CD14-positive monocyte (primary cell): Measurements from ENCODE around the gene GHRH. TPM values are rescaled to one million over a fixed set of nuclear protein-coding genes. Genes with fewer than 3 reads are reported as not detected.

Experiments
- DNase-seq, 3 donors: peaks; one replicate each; pipeline ENCODE4 v3.0.0-alpha.2; 2011 to 2022
- H2AFZ ChIP-seq: 2 replicates; pipeline ENCODE4 v1.6.0; 2012; ENCODE audit warnings: mild to moderate bottlenecking, low read depth, low read length, inconsistent platforms; ENCODE audit not compliant: insufficient read depth, poor library complexity, severe bottlenecking
- H3K27ac ChIP-seq, 2 donors: 1 replicate in 1 of 2; 2 replicates in 1 of 2; pipeline ENCODE4 v1.5.1; 2012 to 2013; ENCODE audit warnings: low read length in 2 of 2, control low read depth in 1 of 2, inconsistent platforms in 1 of 2, low read depth in 1 of 2, mild to moderate bottlenecking in 1 of 2
- H3K27me3 ChIP-seq, 2 donors: one replicate each; pipeline versions ENCODE4 v1.6.0 to v1.6.1; 2011 to 2013; ENCODE audit warnings: low read length in 2 of 2; ENCODE audit not compliant: control insufficient read depth in 2 of 2, insufficient read depth in 2 of 2
- H3K36me3 ChIP-seq, 2 donors: replicated peaks in 1 of 2; 1 replicate in 1 of 2; 2 replicates in 1 of 2; pipeline versions ENCODE4 v1.5.1 to v1.6.1; 2012 to 2013; ENCODE audit warnings: low read length in 2 of 2, control low read depth in 1 of 2, inconsistent platforms in 1 of 2, mild to moderate bottlenecking in 1 of 2; ENCODE audit not compliant: insufficient read depth in 2 of 2, control insufficient read depth in 1 of 2
- H3K4me1 ChIP-seq, 2 donors: 1 replicate in 1 of 2; 2 replicates in 1 of 2; pipeline versions ENCODE4 v1.5.1 to v1.6.1; 2012 to 2013; ENCODE audit warnings: low read length in 2 of 2, control low read depth in 1 of 2, inconsistent platforms in 1 of 2, mild to moderate bottlenecking in 1 of 2, moderate library complexity in 1 of 2; ENCODE audit not compliant: insufficient read depth in 2 of 2, control insufficient read depth in 1 of 2
- H3K4me2 ChIP-seq: replicated peaks from 2 replicates; pipeline ENCODE3; 2012; ENCODE audit warnings: low read length, moderate library complexity, mild to moderate bottlenecking; ENCODE audit not compliant: poor library complexity, severe bottlenecking; ENCODE audit errors: extremely low read depth
- H3K4me3 ChIP-seq, 3 experiments: fragments of 200-600 bp in 1 of 3; sonication (generic) in 1 of 3; replicated peaks in 1 of 3; 1 replicate in 2 of 3; 2 replicates in 1 of 3; pipeline ENCODE4 v1.5.1; 2011 to 2013; ENCODE audit warnings: low read length in 3 of 3, mild to moderate bottlenecking in 3 of 3, control low read depth in 2 of 3, low read depth in 2 of 3, inconsistent platforms in 1 of 3, moderate library complexity in 1 of 3
- H3K79me2 ChIP-seq: 2 replicates; pipeline ENCODE4 v1.6.0; 2012; ENCODE audit warnings: mild to moderate bottlenecking, control low read depth, inconsistent platforms, low read length, moderate library complexity; ENCODE audit not compliant: insufficient read depth
- H3K9ac ChIP-seq: 2 replicates; pipeline ENCODE4 v1.6.0; 2017; ENCODE audit warnings: low read length, mild to moderate bottlenecking; ENCODE audit not compliant: insufficient read depth, poor library complexity, severe bottlenecking
- H3K9me3 ChIP-seq, 2 donors: replicated peaks in 1 of 2; 1 replicate in 1 of 2; 2 replicates in 1 of 2; pipeline versions ENCODE4 v1.5.1 to v1.6.1; 2012 to 2013; ENCODE audit warnings: low read length in 2 of 2, control low read depth in 1 of 2; ENCODE audit not compliant: control insufficient read depth in 1 of 2, insufficient read depth in 1 of 2
- H4K20me1 ChIP-seq: 2 replicates; pipeline ENCODE4 v1.6.0; 2012; ENCODE audit warnings: mild to moderate bottlenecking, low read length, control low read depth, moderate library complexity; ENCODE audit not compliant: insufficient read depth
- H3K27ac Mint-ChIP-seq, 7 donors: one replicate each; pipeline ENCODE4 v1.8.0; 2020; ENCODE audit warnings: mild to moderate bottlenecking in 7 of 7, mixed read lengths in 7 of 7, moderate library complexity in 6 of 7, inconsistent platforms in 2 of 7
- H3K27me3 Mint-ChIP-seq, 3 donors: one replicate each; pipeline ENCODE4 v1.8.0; 2021 to 2022; ENCODE audit warnings: low read depth in 3 of 3, mild to moderate bottlenecking in 3 of 3, mixed read lengths in 3 of 3, moderate library complexity in 3 of 3, inconsistent platforms in 1 of 3
- H3K36me3 Mint-ChIP-seq, 2 donors: one replicate each; pipeline ENCODE4 v1.8.0; 2020; ENCODE audit warnings: mixed read lengths in 2 of 2, inconsistent platforms in 1 of 2, mild to moderate bottlenecking in 1 of 2
- H3K4me1 Mint-ChIP-seq: one replicate; pipeline ENCODE4 v1.8.0; 2020; ENCODE audit warnings: mild to moderate bottlenecking, mixed read lengths
- H3K4me3 Mint-ChIP-seq, 2 donors: one replicate each; pipeline ENCODE4 v1.8.0; 2020; ENCODE audit warnings: mild to moderate bottlenecking in 2 of 2, mixed read lengths in 2 of 2, moderate library complexity in 1 of 2
- H3K9me3 Mint-ChIP-seq, 7 donors: one replicate each; pipeline ENCODE4 v1.8.0; 2020 to 2022; ENCODE audit warnings: mixed read lengths in 7 of 7, mild to moderate bottlenecking in 6 of 7, moderate library complexity in 6 of 7, inconsistent platforms in 2 of 7
- CTCF ChIP-seq: fragments of 200-600 bp; IDR thresholded peaks from one replicate; pipeline ENCODE4 v1.8.0; 2022; ENCODE audit warnings: antibody characterized with exemption, mild to moderate bottlenecking
- WGBS: methylation state at CpG from one replicate; pipeline ENCODE4 v1.1.5; 2013; ENCODE audit warnings: missing lambda C conversion rate; ENCODE audit not compliant: insufficient coverage; 5-methylcytosine and 5-hydroxymethylcytosine counted together
- intact Hi-C, 2 donors: fragments of 100-400 bp; cut with micrococcal nuclease; formaldehyde crosslinking; loops; one replicate each; pipeline versions ENCODE4 v1.15.0 to v1.15.1; 2023
- polyA plus RNA-seq, 3 donors: library from polyadenylated mRNA; depleted of rRNA in 1 of 3; unstranded in 2 of 3; stranded (reverse) in 1 of 3; fragments of 300-500 nt in 2 of 3; fragments of >200 nt in 1 of 3; fragmentation: Illumina TruSeq in 2 of 3; gene quantifications; 1 replicate in 2 of 3; 2 replicates in 1 of 3; pipeline ENCODE4 v1.2.3, GENCODE V29; 2012 to 2021

Gene GHRH
- polyA plus RNA-seq, 3 donors: not detected

DNA sequence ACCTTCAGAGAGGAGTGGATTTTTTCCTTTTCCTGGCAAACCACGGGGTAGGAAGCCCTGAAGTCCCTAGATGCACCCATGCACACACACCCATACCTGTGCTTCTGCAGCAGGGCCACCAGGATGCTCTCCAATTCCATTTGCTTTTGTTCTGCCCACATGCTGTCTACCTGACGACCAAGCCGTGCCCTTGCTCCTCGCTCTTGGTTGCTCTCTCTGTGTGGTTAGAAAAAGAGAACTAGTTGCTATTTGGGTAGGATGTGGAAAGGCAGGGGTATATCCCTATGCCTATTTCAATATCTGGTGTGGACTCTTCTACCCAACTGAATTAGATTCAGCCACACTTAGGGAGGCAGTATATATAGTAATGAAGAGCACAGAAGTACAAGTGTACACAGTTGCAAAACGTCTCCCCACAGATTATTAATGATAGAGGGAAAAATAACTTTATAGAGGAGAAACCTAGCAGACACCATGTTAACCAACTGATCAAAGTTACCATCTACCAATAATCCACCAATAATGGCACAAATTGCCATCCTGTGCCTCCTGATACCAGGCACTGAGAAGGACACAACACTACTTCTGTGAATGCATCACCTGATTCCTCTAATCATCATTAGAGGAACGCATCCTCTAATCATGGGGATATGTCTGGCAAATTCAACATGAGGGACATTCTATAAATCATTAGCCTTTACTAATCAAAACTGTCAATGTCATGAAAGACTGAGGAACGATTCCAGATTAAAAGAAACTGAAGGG lies 7.3 kb downstream of the GHRH start:
- Mint-ChIP-seq H3K4me3 (no peak overlapping the region), H3K27ac (no peak overlapping the region), H3K36me3 (no peaks in the 10 kb centered on the region), H3K4me1 (peaks cover 4% of the 10 kb centered on the region), H3K9me3 (no peaks in the 10 kb centered on the region), H3K27me3 (peaks cover 0 to 7% (median 5%) of the 10 kb centered on the region in 3 donors)
- DNase-seq: no peak
- peaks cover 0 to 3% of the 10 kb centered on the region in 2 donors for H3K4me1 ChIP-seq
- H3K9ac ChIP-seq: no peak overlapping the region
- H3K36me3 ChIP-seq: no peaks in the 10 kb centered on the region
- H3K9me3 ChIP-seq: no peaks in the 10 kb centered on the region
- no peaks in the 10 kb centered on the region for H3K79me2 ChIP-seq
- no peak overlapping the region for H2AFZ ChIP-seq
- TF ChIP-seq CTCF: no peak
- no peak overlapping the region for H3K4me2 ChIP-seq
- no peaks in the 10 kb centered on the region for H4K20me1 ChIP-seq
- H3K27ac ChIP-seq: no peak overlapping the region
- intact Hi-C loops: no loop called here
- no peaks in the 10 kb centered on the region for H3K27me3 ChIP-seq
- H3K4me3 ChIP-seq: no peak overlapping the region
- 100% methylated on average over 2 of the region's 7 CpGs for WGBS

DNA sequence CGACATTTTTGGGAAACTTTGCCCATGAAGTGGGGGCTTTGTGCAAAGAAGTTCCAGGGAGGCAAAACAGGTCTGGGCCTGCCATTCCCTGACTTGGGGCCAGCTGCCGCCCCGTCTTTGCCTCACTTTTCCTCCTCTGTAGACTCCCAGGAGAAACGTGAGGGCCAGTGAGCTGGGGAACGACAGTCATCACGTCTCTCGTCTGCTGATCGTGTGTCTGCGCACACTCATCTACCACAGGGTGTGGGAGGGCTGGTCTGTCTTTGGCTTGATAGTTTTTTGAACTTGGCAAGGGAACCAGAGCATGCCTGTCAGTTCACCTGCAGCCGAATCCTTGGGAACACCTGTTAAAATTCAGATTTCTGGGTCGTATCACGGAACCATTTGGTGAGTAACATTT lies 8.5 kb downstream of the GHRH start:
- Histone ChIP-seq H2AFZ (no peak overlapping the region), H3K4me1 (peaks cover 8 to 12% of the 10 kb centered on the region in 2 donors), H3K9me3 (no peaks in the 10 kb centered on the region), H3K4me3 (no peak overlapping the region), H3K4me2 (no peak overlapping the region), H3K79me2 (no peaks in the 10 kb centered on the region), H3K36me3 (no peaks in the 10 kb centered on the region), H3K27ac (no peak overlapping the region), H3K27me3 (no peaks in the 10 kb centered on the region), H4K20me1 (no peaks in the 10 kb centered on the region), H3K9ac (no peak overlapping the region)
- H3K27me3 Mint-ChIP-seq: peaks cover 0 to 7% (median 4%) of the 10 kb centered on the region in 3 donors
- no peaks in the 10 kb centered on the region for H3K9me3 Mint-ChIP-seq
- intact Hi-C loops: no loop called here
- peaks cover 0 to 6% of the 10 kb centered on the region in 2 donors for H3K36me3 Mint-ChIP-seq
- H3K27ac Mint-ChIP-seq: peak overlapping the region in 1 of 7 donors; percentile 62
- no peak for TF ChIP-seq CTCF
- H3K4me3 Mint-ChIP-seq: no peak overlapping the region
- no peak for DNase-seq
- 94% methylated on average over 12 of the region's 12 CpGs for WGBS
- peaks cover 16% of the 10 kb centered on the region for H3K4me1 Mint-ChIP-seq
